Measurements from ENCODE around the gene IL16.

GRCh38 chr15:81346611-81347010 lies 149.9 kb downstream of the IL16 start:
- TF ChIP-seq POLR2AphosphoS5 (IDR thresholded peaks at IDR 0.05; ENCODE audit: low read depth, low read length) (no peak), CTCF (IDR thresholded peaks at IDR 0.05 in 2 of 3, conservative IDR thresholded peaks at IDR 0.05 in 1 of 3; ENCODE audit: borderline replicate concordance in 1 of 3, insufficient read depth in 1 of 3, low read depth in 2 of 3, low read length in 2 of 3) (no peak), ATF3 (IDR thresholded peaks at IDR 0.05) (no peak), MAX (IDR thresholded peaks at IDR 0.05) (no peak), POLR2A (IDR thresholded peaks at IDR 0.05; ENCODE audit: borderline replicate concordance, extremely low read depth, insufficient read depth, insufficient read length) (no peak), ELF1 (IDR thresholded peaks at IDR 0.05; ENCODE audit: borderline replicate concordance, low read depth) (no peak), REST (IDR thresholded peaks at IDR 0.05; ENCODE audit: low read depth) (no peak), SRF (IDR thresholded peaks at IDR 0.05; ENCODE audit: low read depth) (no peak), CBX3 (IDR thresholded peaks at IDR 0.05; ENCODE audit: low read depth) (no peak), RAD21 (IDR thresholded peaks at IDR 0.05; ENCODE audit: low read depth) (no peak), CEBPB (IDR thresholded peaks at IDR 0.05; ENCODE audit: low read depth) (no peak), EGR1 (IDR thresholded peaks at IDR 0.05; ENCODE audit: low read depth) (no peak), EZH2 (IDR thresholded peaks at IDR 0.05) (no peak)

Measured in HCT116 (cell line).